Measurements from ENCODE around the gene FAM181B.

The FAM181B gene

GRCh38 chr11:82738091-82738490 is 4.4 kb upstream of the FAM181B start:
- no peak overlapping the region for H3K4me3 ChIP-seq (ENCODE audit: control insufficient read depth, low read depth, low read length)
- no peak for DNase-seq (ENCODE audit: low read depth)
- no peak for TF ChIP-seq CTCF (IDR thresholded peaks at IDR 0.05; ENCODE audit: control insufficient read depth, insufficient read depth, low read depth, low read length, missing control alignments)

GRCh38 chr11:82734120-82734479 is 436 bp upstream of the FAM181B start:
- H3K4me3 ChIP-seq (ENCODE audit: control insufficient read depth, low read depth, low read length), result no peak overlapping the region

GRCh38 chr11:82732734-82733443 is 775 bp downstream of the FAM181B start:
- DNase-seq (ENCODE audit: low read depth), result no peak
- H3K4me3 ChIP-seq (ENCODE audit: control insufficient read depth, low read depth, low read length), result no peak overlapping the region

More at GRCh38 chr11:82734120-82734479, 436 bp upstream of the FAM181B start:
- DNase-seq (ENCODE audit: low read depth), result no peak
- no peak for TF ChIP-seq CTCF (IDR thresholded peaks at IDR 0.05; ENCODE audit: control insufficient read depth, insufficient read depth, low read depth, low read length, missing control alignments)

GRCh38 chr11:82732348-82732733 is 1.3 kb downstream of the FAM181B start:
- no peak overlapping the region for H3K4me3 ChIP-seq (ENCODE audit: control insufficient read depth, low read depth, low read length)
- DNase-seq (ENCODE audit: low read depth), result no peak
- no peak for TF ChIP-seq CTCF (IDR thresholded peaks at IDR 0.05; ENCODE audit: control insufficient read depth, insufficient read depth, low read depth, low read length, missing control alignments)

More at GRCh38 chr11:82732734-82733443, 775 bp downstream of the FAM181B start:
- TF ChIP-seq CTCF (IDR thresholded peaks at IDR 0.05; ENCODE audit: control insufficient read depth, insufficient read depth, low read depth, low read length, missing control alignments), result no peak

- DNase-seq (ENCODE audit: low read depth), result no peak
- H3K4me3 ChIP-seq (ENCODE audit: control insufficient read depth, low read depth, low read length), result no peak overlapping the region
- no peak for TF ChIP-seq CTCF (IDR thresholded peaks at IDR 0.05; ENCODE audit: control insufficient read depth, insufficient read depth, low read depth, low read length, missing control alignments)
Measured at GRCh38 chr11:82731691-82732277, 1.9 kb downstream of the FAM181B start.

- DNase-seq (ENCODE audit: low read depth), result no peak
- TF ChIP-seq CTCF (IDR thresholded peaks at IDR 0.05; ENCODE audit: control insufficient read depth, insufficient read depth, low read depth, low read length, missing control alignments), result no peak
- H3K4me3 ChIP-seq (ENCODE audit: control insufficient read depth, low read depth, low read length), result no peak overlapping the region
Measured at GRCh38 chr11:82730754-82731153, 2.9 kb downstream of the FAM181B start.

Data from AG09309 (cell line).